GM18907 (cell line): ENCODE results near the gene UBE2J2.
"Not testable (repeated sequence)": the region's sequence is repeated elsewhere in the genome, so short reads cannot be mapped to it uniquely, and the experiment has no call there.

ENCODE experiments used
- ATAC-seq: cut with Tn5 transposase; IDR thresholded peaks from one replicate; pipeline ENCODE4 v1.9.1; 2021; ENCODE audit warnings: mild to moderate bottlenecking, moderate library complexity; ENCODE audit not compliant: unreplicated experiment

UBE2J2 gene

DNA sequence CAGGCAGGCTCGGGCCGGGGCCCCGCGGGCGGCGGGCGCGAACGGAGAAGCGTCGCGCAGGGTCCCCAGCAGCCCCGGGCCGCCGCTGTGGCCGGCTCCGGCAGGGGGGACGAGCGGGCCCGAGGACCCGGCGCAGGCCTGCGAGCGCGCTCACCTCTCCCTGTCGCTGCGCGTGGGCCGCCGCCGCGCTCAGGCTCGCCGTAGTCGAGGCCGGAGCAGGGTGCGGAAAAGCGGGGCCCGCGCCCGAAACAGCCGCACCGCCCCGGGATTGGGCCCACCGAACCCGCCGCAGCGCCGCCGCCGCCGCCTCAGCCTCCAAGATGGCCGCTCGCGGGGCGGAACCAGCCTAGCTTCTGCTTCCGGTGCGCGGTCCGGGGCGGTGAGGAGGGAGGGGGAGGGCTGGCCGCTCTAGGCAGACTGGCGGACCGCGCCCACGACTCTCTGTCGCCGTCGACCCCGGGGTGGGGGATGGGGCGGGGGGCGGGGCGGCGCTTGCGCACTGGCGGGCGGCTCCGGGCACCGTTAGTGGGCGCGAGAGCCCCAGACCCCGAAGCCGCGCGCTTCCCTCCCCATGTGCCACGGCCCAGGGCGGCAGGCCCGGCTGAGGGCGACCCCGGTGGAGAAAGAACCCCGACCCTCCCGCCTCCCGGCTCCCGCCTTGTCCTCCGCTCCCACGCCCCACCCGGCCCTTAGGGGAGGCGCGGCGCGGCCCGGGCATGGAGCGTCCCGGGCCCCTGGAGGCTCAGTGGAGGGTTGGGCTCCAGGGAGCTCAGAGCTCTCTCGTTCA lies at the start of gene UBE2J2:
Gene UBE2J2, minus strand, starts transcription at position 343 of the 787 bp plus-strand sequence. CDS start 5,862 bp downstream, outside the sequence.
- ATAC-seq = peak; percentile 77

DNA sequence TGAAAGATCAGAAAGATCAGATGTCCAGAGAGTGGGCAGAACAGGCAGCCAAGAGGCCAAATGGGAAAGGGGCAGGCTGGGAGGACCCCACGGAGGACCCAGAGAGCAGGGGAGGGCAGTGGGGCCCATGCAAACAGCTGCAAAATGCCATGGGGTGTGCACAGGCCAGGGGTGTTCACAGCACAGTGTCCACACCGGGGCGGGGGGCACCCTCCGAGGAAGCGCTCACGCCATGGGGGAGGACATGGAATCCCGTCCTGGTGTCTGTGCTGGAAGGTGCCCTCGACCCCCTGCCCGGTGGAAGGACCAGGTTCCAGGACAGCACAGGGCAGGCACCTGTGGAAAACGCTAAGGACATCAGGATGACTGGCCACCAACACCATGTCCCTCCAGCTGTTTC lies 49.3 kb upstream of the UBE2J2 start:
- ATAC-seq = no peak

DNA sequence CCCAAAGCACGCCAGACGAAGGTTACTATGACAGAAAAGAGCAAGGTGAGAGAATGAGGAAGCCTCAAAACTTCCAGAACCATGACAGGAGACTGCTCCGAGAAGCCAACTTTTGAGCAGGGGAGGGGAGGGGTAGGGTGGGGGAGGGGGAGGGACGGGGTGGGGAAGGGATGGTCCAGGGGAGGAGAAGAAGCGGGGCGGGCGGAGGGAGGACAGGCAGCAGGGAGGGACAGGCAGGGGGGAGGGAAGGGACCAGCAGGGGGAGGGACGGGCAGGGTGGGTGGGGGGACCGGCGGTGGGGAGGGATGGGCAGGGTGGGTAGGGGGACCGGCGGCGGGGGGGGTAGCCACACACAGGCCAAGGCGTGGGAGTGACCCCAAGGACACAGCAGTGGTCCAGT lies 48.8 kb upstream of the UBE2J2 start:
- ATAC-seq = no peak

DNA sequence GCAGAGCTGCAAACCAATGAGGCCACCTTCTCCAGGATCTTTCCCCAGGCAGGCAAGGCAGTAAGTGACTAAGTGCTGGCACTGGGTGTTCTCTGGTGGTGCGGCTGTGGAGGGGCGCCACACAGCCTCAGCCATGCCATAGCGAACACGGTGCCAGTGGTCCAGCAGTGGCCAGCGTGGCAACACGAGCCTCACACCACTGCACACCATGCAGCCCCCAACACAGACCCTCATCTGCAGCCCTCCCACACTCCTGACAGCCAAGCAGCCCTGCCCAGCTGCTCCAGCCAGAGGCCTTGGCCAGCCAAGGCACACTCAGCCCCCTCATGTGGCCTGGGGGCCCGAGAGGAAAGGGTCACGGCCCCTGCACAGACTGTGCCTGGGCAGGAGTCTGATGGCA lies 47.8 kb upstream of the UBE2J2 start:
- no peak for ATAC-seq

- no peak for ATAC-seq
These were observed 47.2 kb upstream of the UBE2J2 start for GRCh38 chr1:1320666-1321448.

DNA sequence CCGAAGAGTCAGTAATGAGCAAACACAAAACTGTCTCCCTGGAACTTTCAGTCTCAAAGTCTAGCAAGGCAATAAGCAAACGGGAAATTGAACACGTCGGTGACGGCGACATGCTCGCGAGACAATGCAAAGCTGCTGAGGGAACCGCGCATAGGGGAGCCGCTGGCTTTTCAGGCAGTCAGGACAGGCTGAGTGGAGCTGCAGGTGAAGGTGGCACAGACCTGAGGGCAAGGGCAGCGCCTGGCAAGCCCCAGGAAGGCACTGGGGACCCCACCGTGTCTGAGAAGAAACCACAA lies 45.9 kb upstream of the UBE2J2 start:
- no peak for ATAC-seq

GRCh38 chr1:1318777-1319645 lies 45.4 kb upstream of the UBE2J2 start:
- no peak for ATAC-seq

GRCh38 chr1:1318131-1318652 lies 44.5 kb upstream of the UBE2J2 start:
- ATAC-seq = no peak

DNA sequence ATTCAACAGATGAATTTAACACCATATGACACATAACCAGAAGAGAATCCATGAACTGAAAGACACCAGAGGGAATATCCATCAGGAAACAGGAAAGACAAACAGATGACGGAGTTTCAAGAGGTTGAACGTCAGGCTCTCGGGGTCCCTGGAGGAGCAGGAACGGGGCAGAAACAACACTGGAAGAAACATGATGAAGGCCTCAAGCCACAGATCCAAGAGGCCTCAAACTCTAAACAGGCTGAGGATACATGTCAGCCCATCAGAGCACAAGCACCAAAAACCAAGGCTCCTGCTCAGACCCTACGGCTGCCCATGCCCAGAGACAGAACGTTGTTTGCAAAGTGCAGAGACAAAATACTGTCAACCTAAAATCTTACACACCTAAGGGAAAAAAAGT lies 43.8 kb upstream of the UBE2J2 start:
- no peak for ATAC-seq

DNA sequence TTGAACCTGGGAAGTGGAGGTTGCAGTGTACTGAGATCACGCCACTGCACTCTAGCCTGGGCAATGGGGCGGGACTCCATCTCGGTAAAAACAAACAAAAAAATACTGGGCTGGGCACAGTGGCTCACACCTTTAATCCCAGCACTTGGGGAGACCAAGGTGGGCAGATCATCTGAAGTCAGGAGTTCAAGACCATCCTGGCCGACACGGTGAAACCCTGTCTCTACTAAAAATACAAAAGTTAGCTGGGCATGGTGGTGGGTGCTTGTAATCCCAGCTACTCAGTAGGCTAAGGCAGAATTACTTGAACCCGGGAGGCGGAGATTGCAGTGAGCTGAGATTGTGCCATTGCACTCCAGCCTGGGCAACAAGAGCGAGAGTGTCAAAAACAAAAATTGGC lies 42.5 kb upstream of the UBE2J2 start:
- ATAC-seq = not testable (repeated sequence)

- ATAC-seq = no peak
These were observed 41.8 kb upstream of the UBE2J2 start for GRCh38 chr1:1315435-1315954.

- ATAC-seq = no peak
These were observed 41.2 kb upstream of the UBE2J2 start for GRCh38 chr1:1314678-1315335.

DNA sequence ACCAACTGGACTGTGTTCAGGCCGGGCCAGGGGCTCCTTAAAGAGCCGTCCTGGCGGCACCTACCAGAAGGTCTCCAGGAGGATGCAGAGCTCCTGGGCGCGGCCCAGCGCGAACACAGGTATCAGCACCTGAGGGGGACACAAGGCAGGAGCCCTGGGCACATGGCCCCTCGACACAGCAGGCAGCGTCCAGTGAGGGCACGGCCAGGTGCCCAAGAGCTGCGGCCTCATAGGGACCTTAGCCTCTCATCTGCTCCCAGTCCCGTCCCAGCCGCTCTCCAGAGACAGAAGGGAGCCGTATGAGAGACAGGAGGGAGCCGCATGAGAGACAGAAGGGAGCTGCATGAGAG lies 40.6 kb upstream of the UBE2J2 start:
- ATAC-seq = no peak

- no peak for ATAC-seq
These were observed 40.0 kb upstream of the UBE2J2 start for GRCh38 chr1:1313500-1314236.

DNA sequence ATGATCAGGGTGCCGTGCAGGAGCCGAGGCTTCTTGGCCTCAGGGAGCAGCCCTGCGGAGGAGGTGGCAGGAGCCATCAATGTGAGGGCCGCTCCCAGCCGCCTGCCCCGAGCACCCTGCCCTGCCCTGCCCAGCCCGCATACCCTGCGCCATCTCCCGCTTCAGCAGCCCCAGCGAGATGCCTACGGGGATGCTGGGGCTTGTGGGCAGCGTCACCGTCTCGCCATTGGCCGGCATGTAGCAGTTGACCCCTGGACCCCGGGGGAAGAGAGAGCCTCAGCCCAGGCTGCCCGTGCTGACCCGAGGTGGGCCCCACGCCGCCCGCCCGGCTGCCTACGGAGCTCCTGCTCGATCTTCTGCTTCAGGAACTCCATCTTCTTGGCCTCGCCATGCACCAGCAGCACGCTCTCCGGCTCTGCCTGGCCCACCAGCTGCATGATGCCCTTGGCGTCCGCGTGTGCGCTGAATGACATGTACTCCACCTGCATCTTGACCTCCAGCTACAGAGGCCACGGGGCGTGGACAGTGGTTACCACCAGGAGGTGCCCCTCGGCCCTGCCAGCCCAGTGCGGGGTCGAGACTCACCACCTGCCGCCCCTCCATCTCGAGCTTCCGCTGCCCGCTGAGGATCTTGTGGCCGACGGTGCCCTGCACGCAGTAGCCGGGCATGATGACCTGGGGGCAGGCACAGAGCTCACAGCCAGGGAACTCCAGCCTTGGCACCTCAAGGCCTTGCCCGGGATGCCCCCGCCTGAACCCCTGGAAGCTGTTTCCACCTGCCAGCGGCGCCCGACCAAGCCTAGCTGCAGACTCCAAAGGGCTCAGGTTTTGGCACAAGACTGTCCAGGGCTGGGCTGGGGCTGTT lies 39.0 kb upstream of the UBE2J2 start:
- ATAC-seq = no peak

DNA sequence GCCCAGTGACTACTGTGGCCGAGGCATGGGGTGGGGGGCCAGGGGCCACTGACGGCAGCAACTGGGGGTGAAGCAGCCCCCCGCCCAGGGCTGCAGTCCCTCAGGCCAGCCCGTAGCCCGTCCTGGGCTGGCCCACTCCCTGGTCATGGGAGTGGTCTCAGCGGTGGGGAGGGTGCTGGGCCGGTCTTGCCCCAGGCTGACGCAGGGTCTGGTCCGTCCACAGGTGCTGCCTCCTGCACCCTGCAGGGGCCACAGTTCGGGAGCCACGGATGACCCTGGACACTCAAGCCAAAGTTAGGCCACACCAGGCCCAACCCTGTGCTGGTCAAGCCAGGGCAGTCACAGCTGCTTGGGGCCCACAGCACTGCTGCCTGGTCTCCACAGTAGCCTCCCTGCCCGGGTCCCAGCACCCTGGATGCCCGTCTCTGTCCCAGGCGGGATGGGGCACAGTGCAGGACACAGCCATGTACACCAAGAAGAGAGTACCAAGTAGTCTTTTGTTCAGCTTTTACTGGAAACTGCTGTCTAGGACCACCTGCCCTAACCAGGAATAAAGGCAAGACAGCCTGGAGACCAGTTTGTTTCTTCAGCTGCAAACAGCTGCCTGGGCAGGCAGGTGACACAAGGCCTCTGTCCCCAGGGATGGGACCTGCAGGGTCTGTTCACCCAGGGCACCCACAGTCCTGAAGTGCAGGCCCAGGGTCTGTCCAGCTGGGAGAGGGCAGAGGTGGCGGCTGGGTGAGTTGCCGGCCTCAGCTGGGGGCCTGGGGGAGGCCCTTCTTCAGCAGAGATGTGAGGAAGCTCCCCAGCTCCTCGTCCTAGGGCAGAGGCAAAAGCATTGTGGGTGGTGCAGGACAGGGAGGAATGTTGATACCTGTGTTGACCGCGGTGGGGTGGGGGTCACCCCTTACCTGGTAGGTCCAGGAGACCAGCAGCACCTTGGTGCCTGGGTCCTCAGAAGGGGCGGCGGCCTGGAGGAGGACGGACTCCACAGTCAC lies 37.8 kb upstream of the UBE2J2 start:
- no peak for ATAC-seq

DNA sequence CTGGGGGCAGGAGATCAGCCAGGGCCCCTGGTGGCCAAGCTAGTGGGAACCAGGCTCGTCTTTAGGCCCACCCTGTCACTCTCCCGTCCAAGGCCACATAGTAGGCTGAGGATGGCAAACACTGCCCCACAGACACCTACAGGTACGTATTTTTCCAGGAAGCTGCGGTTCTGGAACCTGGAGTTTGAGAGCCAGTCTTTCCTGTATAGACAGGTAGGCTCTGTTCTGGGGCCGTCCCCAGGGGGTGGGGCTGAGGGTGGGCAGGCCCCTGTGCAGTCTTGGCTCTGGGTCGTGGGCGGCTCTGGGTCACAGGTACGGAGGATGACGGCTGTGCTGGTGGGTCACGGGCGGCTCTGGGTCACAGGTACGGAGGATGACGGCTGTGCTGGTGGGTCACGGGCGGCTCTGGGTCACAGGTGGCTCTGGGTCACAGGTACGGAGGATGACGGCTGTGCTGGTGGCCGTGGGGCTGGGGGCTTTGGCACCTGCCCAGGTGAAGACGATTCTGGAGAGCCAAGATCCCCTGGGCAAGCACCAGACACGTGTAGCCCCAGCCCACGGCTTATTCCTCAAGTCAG lies 36.9 kb upstream of the UBE2J2 start:
- ATAC-seq = no peak

DNA sequence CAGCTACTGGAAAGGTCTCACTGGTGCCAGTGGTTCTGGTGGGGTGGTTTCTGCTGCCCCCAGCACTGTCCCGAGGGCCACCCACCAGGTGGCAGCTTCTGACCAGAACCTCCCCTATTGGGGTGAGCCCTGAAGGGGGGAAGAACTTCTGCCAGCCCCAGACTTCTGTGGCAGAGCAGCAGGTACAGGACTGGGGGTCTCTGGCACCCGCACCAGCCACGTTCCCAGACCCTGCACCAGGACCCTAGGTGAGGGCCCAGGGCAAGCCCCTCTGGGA lies 36.4 kb upstream of the UBE2J2 start:
- no peak for ATAC-seq
